Activated gamma-delta T cell (primary cell): ENCODE results near the gene TMEM258.

Experiments
- DNase-seq: peaks from one replicate; lab custom pipeline; 2025; lab: John Stamatoyannopoulos, UW

TMEM258 gene

GRCh38 chr11:61739966-61740365 is 52.4 kb downstream of the TMEM258 start:
- DNase-seq = no peak

- DNase-seq = no peak
These were observed 53.0 kb downstream of the TMEM258 start for GRCh38 chr11:61739413-61739812.
